ENCODE data around the gene PPP2R2B.

Gene PPP2R2B

GRCh38 chr5:146781157-146781556 is 97.4 kb downstream of the PPP2R2B start:
- no peak for DNase-seq (ENCODE audit: low spot score)

GRCh38 chr5:146779211-146779869 is 99.2 kb downstream of the PPP2R2B start:
- no peak for DNase-seq (ENCODE audit: low spot score)

- no peak for DNase-seq (ENCODE audit: low spot score)
Observed at GRCh38 chr5:146778795-146779194, 99.8 kb downstream of the PPP2R2B start.

- no peak for DNase-seq (ENCODE audit: low spot score)
Observed at GRCh38 chr5:146778261-146778660, 100.3 kb downstream of the PPP2R2B start.

- DNase-seq (ENCODE audit: low spot score) = no peak
Observed at GRCh38 chr5:146772881-146773466, 105.6 kb downstream of the PPP2R2B start.

- DNase-seq (ENCODE audit: low spot score) = no peak
Observed at GRCh38 chr5:146770980-146771379, 107.6 kb downstream of the PPP2R2B start.

- DNase-seq (ENCODE audit: low spot score) = no peak
Observed at GRCh38 chr5:146770546-146770945, 108.0 kb downstream of the PPP2R2B start.

- no peak for DNase-seq (ENCODE audit: low spot score)
Observed at GRCh38 chr5:146767534-146767933, 111.0 kb downstream of the PPP2R2B start.

GRCh38 chr5:146766013-146766412 is 112.5 kb downstream of the PPP2R2B start:
- DNase-seq (ENCODE audit: low spot score) = no peak

- DNase-seq (ENCODE audit: low spot score) = peak; percentile 19
Observed at GRCh38 chr5:146765089-146765832, 113.3 kb downstream of the PPP2R2B start.

- no peak for DNase-seq (ENCODE audit: low spot score)
Observed at GRCh38 chr5:146762830-146763229, 115.7 kb downstream of the PPP2R2B start.

GRCh38 chr5:146761811-146762210 is 116.7 kb downstream of the PPP2R2B start:
- DNase-seq (ENCODE audit: low spot score) = no peak

GRCh38 chr5:146758938-146759337 is 119.6 kb downstream of the PPP2R2B start:
- DNase-seq (ENCODE audit: low spot score) = no peak

GRCh38 chr5:146758076-146758475 is 120.5 kb downstream of the PPP2R2B start:
- no peak for DNase-seq (ENCODE audit: low spot score)

- no peak for DNase-seq (ENCODE audit: low spot score)
Observed at GRCh38 chr5:146756546-146756945, 122.0 kb downstream of the PPP2R2B start.

- DNase-seq (ENCODE audit: low spot score) = no peak
Observed at GRCh38 chr5:146755793-146756192, 122.8 kb downstream of the PPP2R2B start.

GRCh38 chr5:146754621-146755020 is 123.9 kb downstream of the PPP2R2B start:
- DNase-seq (ENCODE audit: low spot score) = no peak

GRCh38 chr5:146753641-146754040 is 124.9 kb downstream of the PPP2R2B start:
- no peak for DNase-seq (ENCODE audit: low spot score)

GRCh38 chr5:146751781-146752401 is 126.7 kb downstream of the PPP2R2B start:
- DNase-seq (ENCODE audit: low spot score) = peak; percentile 68

GRCh38 chr5:146751054-146751453 is 127.5 kb downstream of the PPP2R2B start:
- no peak for DNase-seq (ENCODE audit: low spot score)

GRCh38 chr5:146748533-146748932 is 130.0 kb downstream of the PPP2R2B start:
- DNase-seq (ENCODE audit: low spot score) = no peak

GRCh38 chr5:146745931-146746577 is 132.5 kb downstream of the PPP2R2B start:
- no peak for DNase-seq (ENCODE audit: low spot score)
